ENCODE data around the gene IDH2.

IDH2 gene

DNA sequence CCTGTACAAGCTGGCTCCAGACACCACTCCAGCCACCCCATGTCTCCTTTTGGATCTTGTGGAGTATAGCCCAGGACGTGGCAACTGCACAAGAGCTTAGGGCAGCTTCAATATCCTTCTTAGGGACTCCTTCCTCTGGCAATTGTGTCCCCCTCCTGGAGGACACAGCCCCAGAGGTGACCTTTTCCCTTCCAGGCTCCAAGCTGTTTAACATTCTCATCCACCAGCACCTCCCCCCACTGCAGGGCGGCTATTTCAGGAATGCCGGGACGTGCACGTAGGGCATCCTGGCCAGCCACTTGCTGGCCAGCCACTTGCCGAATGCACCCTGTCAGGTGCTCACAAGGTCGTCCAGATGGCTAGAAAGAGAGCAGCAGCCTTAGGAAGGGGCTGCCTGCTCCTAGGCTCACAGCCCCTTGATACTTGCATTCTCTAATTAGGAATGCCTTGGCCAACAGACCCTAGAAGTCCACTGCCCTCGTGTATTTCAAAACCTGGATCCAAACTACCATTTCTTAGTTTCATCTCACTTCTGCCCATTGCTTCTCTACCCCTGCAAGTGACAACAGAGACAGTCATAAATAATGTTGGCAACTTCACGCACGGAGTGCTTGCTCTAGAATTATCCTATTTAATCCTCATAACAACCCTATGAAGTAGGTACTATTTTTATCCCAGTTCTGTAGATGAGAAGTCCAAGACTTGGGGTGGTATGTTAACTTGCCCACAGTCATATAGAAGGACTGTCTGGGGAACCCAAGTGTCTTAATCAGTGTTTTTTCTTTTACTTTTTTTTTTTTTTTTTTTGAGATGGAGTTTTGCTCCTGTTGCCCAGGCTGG is 24.5 kb upstream of the IDH2 start:
- H3K27me3 ChIP-seq (ENCODE audit: insufficient read depth, low read depth), result no peaks in the 10 kb centered on the region
- no peaks in the 10 kb centered on the region for H3K4me1 ChIP-seq (ENCODE audit: low read depth, poor library complexity, severe bottlenecking)
- H3K4me3 ChIP-seq (IDR thresholded peaks at IDR 0.05; ENCODE audit: insufficient read depth, low read depth, low read length), result no peak overlapping the region
- no peak overlapping the region for H2AFZ ChIP-seq (ENCODE audit: low read depth)
- no peak overlapping the region for H3K9ac ChIP-seq
- H4K20me1 ChIP-seq (ENCODE audit: insufficient read depth), result no peaks in the 10 kb centered on the region
- TF ChIP-seq, protein P1, sequence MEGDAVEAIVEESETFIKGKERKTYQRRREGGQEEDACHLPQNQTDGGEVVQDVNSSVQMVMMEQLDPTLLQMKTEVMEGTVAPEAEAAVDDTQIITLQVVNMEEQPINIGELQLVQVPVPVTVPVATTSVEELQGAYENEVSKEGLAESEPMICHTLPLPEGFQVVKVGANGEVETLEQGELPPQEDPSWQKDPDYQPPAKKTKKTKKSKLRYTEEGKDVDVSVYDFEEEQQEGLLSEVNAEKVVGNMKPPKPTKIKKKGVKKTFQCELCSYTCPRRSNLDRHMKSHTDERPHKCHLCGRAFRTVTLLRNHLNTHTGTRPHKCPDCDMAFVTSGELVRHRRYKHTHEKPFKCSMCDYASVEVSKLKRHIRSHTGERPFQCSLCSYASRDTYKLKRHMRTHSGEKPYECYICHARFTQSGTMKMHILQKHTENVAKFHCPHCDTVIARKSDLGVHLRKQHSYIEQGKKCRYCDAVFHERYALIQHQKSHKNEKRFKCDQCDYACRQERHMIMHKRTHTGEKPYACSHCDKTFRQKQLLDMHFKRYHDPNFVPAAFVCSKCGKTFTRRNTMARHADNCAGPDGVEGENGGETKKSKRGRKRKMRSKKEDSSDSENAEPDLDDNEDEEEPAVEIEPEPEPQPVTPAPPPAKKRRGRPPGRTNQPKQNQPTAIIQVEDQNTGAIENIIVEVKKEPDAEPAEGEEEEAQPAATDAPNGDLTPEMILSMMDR (conservative IDR thresholded peaks at IDR 0.05; ENCODE audit: low read depth, low read length), result no peak
- no peak overlapping the region for H3K4me2 ChIP-seq
- H3K27ac ChIP-seq, result no peak overlapping the region
- no peaks in the 10 kb centered on the region for H3K79me2 ChIP-seq (ENCODE audit: insufficient read depth, low read depth)
- no peaks in the 10 kb centered on the region for H3K36me3 ChIP-seq (ENCODE audit: insufficient read depth)

DNA sequence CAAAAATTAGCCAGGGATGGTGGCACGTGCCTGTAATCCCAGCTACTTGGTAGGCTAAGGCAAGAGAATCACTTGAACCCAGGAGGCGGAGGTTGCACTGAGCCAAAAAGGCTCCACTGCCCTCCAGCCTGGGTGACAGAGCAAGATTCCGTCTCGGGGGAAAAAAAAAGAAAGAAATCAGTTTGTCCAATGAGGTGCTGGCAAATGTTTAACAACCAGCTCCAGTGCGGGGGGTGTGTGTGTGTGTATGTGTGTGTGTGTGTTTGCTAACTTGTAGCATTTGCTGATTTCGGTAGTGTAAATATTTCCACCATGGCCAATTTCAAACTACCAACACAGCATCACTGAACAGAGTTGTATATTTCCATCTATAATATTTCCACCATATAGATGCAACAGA is 23.8 kb upstream of the IDH2 start:
- Histone ChIP-seq H3K4me2 (no peak overlapping the region), H3K36me3 (ENCODE audit: insufficient read depth) (no peaks in the 10 kb centered on the region), H3K27me3 (ENCODE audit: insufficient read depth, low read depth) (no peaks in the 10 kb centered on the region), H4K20me1 (ENCODE audit: insufficient read depth) (no peaks in the 10 kb centered on the region), H3K4me1 (ENCODE audit: low read depth, poor library complexity, severe bottlenecking) (no peaks in the 10 kb centered on the region), H3K27ac (no peak overlapping the region), H2AFZ (ENCODE audit: low read depth) (no peak overlapping the region), H3K79me2 (ENCODE audit: insufficient read depth, low read depth) (no peaks in the 10 kb centered on the region), H3K9ac (no peak overlapping the region), H3K4me3 (IDR thresholded peaks at IDR 0.05; ENCODE audit: insufficient read depth, low read depth, low read length) (no peak overlapping the region)
- TF ChIP-seq, protein P1 (conservative IDR thresholded peaks at IDR 0.05; ENCODE audit: low read depth, low read length), result no peak

- Histone ChIP-seq H3K27me3 (ENCODE audit: insufficient read depth, low read depth) (no peaks in the 10 kb centered on the region), H3K4me2 (no peak overlapping the region), H3K9ac (no peak overlapping the region), H3K27ac (no peak overlapping the region), H3K4me1 (ENCODE audit: low read depth, poor library complexity, severe bottlenecking) (no peaks in the 10 kb centered on the region), H3K4me3 (IDR thresholded peaks at IDR 0.05; ENCODE audit: insufficient read depth, low read depth, low read length) (no peak overlapping the region), H3K36me3 (ENCODE audit: insufficient read depth) (no peaks in the 10 kb centered on the region), H4K20me1 (ENCODE audit: insufficient read depth) (no peaks in the 10 kb centered on the region), H3K79me2 (ENCODE audit: insufficient read depth, low read depth) (no peaks in the 10 kb centered on the region), H2AFZ (ENCODE audit: low read depth) (no peak overlapping the region)
- TF ChIP-seq, protein P1 (conservative IDR thresholded peaks at IDR 0.05; ENCODE audit: low read depth, low read length), result no peak
Observed at GRCh38 chr15:90124507-90124906, 22.2 kb upstream of the IDH2 start.

- Histone ChIP-seq H3K36me3 (ENCODE audit: insufficient read depth) (no peaks in the 10 kb centered on the region), H3K27ac (no peak overlapping the region), H3K27me3 (ENCODE audit: insufficient read depth, low read depth) (no peaks in the 10 kb centered on the region), H3K9ac (no peak overlapping the region), H3K4me2 (no peak overlapping the region), H4K20me1 (ENCODE audit: insufficient read depth) (no peaks in the 10 kb centered on the region), H3K4me3 (IDR thresholded peaks at IDR 0.05; ENCODE audit: insufficient read depth, low read depth, low read length) (no peak overlapping the region), H3K79me2 (ENCODE audit: insufficient read depth, low read depth) (no peaks in the 10 kb centered on the region), H3K4me1 (ENCODE audit: low read depth, poor library complexity, severe bottlenecking) (no peaks in the 10 kb centered on the region), H2AFZ (ENCODE audit: low read depth) (no peak overlapping the region)
- TF ChIP-seq, protein P1 (conservative IDR thresholded peaks at IDR 0.05; ENCODE audit: low read depth, low read length), result no peak
Observed at GRCh38 chr15:90121086-90121485, 18.8 kb upstream of the IDH2 start.
